Effector CD8-positive, alpha-beta T cell (primary cell): ENCODE results near the gene KPNA3.

Experiments used
- DNase-seq: peaks from one replicate; lab custom pipeline; 2025; lab: John Stamatoyannopoulos, UW

Gene KPNA3

DNA sequence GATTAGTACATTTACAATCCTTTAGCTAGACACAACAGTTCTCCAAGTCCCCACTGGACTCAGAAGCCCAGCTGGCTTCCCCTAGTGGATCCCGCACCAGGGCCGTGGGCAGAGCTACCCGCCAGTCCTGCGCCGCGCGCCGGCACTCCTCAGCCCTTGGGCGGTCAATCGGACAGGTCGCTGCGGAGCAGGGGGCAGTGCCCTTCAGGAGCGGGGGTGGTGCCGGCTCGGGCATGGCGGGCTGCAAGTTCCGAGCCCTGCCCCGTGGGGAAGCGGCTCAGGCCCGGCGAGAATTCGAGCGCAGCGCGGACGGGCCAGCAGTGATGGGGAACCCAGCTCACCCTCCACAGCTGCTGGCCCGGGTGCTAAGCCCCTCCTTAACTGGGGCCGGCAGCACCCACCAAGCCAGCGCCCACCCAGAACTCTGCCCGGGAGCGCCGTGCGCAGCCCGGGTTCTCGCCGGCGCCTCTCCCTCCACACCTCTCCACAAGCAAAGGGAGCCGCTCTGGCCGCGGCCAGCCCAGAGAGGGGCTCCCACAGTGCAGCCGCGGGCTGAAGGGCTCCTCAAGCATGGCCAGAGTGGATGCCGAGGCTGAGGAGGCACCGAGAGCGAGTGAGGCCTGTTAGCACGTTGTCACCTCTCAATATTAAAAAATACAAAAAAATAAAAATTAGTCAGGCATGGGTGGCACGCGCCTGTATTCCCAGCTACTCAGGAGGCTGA, 114.1 kb downstream of the KPNA3 start:
- no peak for DNase-seq

DNA sequence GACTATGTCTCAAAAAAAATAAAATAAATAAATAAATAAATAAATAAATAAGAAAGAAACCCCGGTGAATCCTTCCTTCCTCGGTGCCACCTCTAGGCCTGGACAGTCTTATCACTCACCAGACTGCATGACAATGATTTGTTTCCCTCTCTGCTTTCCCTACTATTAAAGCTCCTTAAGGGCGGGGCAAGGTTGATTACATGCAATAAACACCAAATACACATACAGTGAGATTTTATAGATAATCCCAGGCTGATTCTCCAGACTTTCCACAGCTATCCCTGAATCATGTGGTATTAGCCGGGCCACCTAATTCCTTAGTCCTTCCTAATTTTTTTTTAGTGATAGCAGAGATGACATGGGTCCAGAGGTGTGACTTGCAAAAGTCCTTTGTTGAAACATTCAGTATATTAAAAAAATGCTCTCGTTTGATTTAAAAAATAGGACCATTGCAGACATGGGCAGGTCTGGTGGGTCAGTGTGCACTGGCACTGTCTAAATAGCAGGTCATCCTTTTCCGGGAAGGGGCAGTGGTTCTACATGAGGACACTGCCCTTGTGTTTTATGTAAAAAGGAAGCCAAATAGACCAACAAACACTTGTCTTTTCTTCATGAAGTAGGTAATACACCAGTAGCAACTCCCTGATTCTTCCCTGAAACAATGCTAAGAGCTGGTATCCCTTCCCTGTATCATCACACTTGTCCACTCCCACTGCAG, 115.7 kb downstream of the KPNA3 start:
- no peak for DNase-seq

DNA sequence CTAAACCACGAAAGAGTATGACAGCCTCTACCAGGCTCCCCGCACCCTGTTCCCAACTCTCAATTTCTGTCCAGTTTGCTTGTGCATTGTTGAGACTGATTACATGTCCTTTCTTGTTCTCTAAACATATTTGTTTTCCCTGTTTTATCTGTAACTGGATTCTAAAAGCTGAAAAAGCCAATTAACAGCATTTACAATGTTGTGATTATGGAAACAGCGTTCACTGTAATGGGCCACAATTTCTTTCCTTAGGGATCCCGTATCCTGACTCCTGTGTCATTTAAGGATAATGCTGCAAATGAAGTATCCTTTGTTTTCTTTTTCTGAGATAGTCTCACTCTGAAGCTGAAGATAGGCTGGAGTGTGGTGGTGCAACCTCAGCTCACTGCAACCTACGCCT, 121.7 kb downstream of the KPNA3 start:
- no peak for DNase-seq

DNA sequence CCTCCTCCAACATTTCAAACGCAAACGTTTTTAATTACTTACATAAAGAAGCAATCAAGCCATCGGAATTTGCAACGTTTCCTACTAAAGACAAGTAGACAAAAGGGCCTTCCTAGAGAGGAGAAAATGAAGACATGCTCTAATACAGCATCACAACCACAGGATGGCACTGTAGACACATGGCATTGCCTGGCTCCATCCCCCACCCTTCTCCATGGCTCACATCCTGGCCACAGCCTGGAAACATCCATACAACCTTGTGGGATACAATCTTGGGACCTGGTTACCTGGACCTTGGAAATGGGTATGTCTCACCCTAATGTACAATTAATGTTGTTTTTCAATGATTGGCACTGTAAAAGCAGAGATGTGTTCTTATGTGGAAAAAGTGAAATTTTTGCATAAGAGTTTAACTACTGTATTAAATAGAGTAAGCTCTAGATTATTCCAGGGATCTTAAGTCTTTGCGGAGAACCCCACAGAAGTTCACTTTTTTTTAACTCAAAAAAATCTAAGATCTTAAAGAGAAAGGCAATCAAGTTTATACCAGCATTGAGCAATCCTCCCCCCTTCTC, 122.7 kb downstream of the KPNA3 start:
- no peak for DNase-seq

DNA sequence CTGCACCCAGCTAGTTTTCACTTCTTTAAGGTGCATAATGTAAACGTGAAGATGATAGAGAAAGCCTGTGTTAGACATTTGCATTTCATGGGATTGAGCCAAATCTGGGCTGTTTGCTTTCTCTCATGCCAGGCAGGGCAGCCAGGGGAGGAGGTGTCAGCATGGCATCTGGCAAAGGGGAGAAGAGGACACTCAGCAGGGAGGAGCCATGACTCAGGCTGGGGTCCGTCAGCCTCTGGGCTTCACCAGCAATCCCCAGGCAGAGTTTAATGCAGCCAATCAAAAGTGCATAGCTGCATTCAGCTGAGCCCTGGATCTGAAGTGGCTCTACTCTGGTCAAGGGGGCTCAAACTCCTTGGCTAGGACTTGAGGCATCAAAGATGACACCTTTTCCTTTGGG, 124.7 kb downstream of the KPNA3 start:
- no peak for DNase-seq

DNA sequence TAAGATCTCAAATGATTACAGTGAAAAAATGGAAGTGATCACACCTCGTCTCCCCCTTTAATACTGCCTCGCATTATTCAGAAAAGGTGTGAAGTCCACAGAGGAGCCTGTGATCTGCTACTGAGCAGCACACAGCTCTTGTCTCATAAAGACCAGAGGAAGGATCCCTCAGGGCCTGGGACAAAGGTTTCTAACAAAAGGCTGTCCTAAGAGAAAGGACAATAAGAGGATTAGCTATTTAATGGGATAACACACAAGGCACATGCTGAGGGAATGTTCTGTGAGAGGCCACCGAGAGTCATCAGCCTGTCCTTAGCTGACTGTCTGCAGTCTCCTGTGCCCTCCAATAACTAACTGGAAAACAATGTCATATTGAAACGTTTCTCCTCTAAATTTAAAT, 127.9 kb downstream of the KPNA3 start:
- DNase-seq, result no peak

DNA sequence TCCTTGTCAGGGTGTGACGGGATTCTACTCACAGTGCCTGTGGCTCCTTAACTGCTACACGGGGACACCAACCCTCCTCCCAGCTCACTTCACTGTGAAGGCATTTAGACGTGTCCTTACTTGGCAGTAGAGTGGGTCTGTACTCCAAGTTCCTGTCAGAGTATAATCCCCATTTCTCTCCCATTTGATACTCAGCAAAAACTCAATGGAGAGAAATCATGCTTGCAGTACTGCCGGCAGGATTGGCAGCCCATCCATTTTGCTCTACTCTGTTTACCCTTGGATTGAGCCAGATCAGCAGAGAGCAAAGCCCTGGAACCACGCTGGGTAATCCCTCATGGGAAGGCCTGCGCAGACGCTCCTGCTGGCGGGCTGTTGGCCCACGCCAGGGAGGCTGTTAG, 135.2 kb downstream of the KPNA3 start:
- DNase-seq, result no peak

DNA sequence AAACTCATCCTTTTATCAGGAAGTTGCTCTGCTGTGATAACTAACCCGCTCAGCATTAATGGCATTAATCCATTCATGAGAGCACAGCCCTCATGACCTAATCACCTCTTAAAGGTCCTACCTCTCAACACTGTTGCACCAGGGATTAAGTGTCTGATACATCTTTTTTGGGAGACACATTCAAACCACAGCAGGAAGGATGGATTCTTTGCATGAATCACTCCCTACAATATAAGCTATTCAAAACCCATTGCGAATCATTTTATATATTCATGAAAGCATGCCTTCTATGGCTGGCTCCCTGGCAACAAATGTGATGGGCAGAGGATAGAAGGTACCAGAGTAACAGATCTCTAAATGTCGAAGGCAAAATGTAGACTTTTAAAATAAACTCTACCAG, 136.6 kb downstream of the KPNA3 start:
- DNase-seq, result no peak

DNA sequence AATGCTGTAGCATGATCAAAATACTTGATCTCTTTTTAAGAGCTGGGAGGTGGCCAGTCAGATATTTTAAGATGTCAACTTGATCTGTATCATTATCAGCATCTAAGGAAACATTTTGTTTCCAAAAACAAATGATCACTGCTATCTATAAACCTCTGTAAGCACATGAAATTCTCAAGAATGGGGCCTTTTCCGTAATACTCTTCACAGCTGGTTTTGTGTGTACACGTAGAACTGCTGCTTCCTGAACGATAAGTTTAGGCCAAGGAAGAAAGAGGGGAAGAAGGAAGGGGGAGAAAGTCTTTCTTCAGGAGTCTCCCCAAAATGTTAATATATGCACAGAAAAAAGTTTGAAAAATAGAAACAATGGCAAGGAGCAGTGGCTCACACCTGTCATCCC, 138.5 kb downstream of the KPNA3 start:
- no peak for DNase-seq

DNA sequence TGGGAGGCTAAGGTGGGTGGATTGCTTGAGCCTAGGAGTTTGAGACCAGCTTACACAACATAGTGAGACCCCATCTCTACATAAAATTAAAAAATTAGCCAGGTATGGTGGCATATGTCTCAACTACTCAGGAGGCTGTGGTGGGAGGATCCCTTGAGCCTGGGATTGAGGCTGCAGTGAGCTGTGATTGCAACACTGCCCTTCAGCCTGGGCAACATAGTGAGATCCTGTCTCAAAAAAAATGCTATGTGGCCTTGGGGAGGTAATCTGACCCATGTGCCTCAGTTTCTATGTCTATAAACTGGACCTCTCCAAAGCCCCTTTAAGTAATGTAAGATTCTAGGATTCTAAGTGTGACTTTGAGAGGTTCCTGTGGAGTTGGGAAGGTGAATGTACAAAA, 139.0 kb downstream of the KPNA3 start:
- DNase-seq, result no peak

DNA sequence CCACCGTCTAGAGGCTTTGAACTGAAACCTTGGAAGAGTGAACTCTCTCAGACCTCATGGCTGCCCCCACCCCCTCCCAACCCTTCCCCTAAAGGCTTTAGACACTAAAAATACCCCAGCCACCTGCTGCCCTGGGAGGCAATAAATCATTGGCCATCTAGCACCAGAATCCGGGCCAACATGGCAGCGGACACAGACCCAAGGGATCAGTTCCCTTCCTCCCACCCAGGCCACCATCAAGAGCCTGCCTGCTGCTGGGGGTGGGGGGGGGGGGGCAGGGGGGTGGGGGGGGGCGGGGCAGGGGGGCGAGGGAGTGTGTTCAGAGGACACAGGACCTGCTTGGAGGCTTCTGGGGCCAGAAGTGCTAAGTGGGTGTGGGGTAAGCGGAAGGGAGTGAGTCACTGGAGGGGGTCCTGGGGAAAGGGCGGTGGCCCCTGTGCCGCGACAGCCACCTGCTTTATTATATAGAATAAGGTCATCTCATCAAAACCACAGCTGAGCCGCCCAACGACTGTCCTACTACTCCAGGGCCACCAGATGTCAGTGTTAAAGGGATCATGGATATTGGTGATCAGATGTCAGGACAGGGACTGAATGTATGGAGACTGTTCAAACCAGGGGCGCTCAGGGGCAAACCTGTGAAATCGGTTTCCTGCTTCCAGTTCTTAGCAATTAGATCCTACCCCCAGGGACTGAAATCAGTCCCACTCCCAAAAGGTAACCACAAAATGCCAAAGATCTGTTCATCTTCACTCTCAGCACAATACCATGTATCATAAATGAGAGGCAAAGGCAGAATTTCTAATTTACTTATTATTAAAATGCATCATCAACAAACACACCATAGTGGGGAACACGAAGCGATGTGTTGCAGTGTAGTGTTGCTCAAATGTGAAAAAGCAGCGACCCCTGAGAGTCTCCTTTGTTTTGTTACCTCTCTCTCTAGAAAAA, 139.9 kb downstream of the KPNA3 start:
- DNase-seq, result no peak

DNA sequence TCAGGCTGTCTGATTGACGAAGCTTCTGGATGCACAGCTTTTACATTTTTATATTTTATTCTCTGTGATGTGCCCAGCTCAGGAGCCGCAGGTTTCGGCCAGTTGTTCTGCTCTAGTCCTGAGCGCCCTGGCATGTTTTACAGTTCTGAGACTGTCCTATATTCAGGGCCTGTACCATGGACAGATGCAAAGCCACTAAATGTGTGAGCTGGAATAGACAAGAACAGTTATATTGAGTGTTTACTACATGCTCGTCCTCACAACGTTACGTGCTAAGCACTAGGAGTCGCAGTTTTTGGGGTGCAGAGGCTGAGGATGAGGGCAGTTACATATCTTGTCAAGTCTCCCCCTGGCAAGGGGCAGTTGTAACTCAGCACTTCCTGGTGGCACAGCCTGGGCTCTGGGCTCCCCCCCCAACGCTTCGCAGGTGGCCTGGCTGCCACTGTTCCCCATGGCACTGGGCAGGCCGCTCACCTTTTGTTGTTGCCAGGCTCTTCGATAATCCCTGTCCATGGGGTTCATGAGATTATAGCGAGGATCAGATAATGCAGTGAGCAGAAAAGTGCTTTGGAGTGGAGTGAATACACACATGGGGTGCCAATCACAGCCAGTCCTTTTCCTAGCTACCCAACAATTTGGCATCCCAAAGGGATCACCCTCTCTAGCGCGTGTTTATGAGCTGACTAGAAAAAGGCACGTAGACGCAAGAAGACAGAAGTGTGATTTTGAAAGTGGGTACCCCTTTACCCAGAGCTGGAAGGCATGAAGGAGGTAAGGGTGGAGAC, 140.7 kb downstream of the KPNA3 start:
- no peak for DNase-seq

DNA sequence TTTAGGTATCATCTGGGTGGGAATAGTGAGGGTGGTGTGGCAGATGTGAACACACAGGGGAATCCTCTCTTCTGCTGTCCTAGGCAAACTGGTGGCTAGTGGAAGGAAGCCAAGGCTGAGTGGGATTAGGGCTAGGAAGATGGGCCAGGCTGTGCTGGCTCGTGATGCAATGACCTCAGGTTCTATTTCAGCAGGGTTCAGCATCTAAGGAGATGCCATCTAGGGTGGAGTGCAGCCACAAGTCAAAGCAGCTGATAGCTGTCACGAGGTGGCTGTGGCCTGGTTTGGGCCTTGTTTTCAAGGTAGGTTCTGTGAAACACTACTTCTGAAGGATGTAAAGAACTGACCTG, 142.5 kb downstream of the KPNA3 start:
- no peak for DNase-seq
